Stimulated activated naive B cell treated with anti-CD40 and anti-IgM and Interleukin-4, amounts not matched to agents 10 μg/mL and 1 μg/mL and 100 μg/mL, for 72 hours (primary cell): Measurements from ENCODE around the gene CYP1A2.

Experiments
- ATAC-seq, 2 donors: fragments of 150-1000 bp; cut with Tn5 transposase; replicated peaks; 2 replicates each; pipeline ENCODE4 v1.10.0; 2021; ENCODE audit warnings: moderate library complexity in 1 of 2
- DNase-seq: peaks from one replicate; pipeline ENCODE4 v3.0.0; 2021
- H3K27ac Mint-ChIP-seq: one replicate; pipeline ENCODE4 v1.8.0; 2022; ENCODE audit warnings: mild to moderate bottlenecking, mixed read lengths
- H3K27me3 Mint-ChIP-seq, 2 donors: one replicate each; pipeline ENCODE4 v1.8.0; 2022; ENCODE audit warnings: mixed read lengths in 2 of 2
- H3K36me3 Mint-ChIP-seq, 2 donors: one replicate each; pipeline ENCODE4 v1.8.0; 2022; ENCODE audit warnings: mixed read lengths in 2 of 2, mild to moderate bottlenecking in 1 of 2
- H3K4me1 Mint-ChIP-seq, 2 donors: one replicate each; pipeline ENCODE4 v1.8.0; 2022; ENCODE audit warnings: mixed read lengths in 2 of 2, mild to moderate bottlenecking in 1 of 2
- H3K4me3 Mint-ChIP-seq, 2 donors: one replicate each; pipeline ENCODE4 v1.8.0; 2022; ENCODE audit warnings: mild to moderate bottlenecking in 2 of 2, mixed read lengths in 2 of 2, moderate library complexity in 1 of 2
- H3K9me3 Mint-ChIP-seq, 2 donors: one replicate each; pipeline ENCODE4 v1.8.0; 2022; ENCODE audit warnings: mixed read lengths in 2 of 2, mild to moderate bottlenecking in 1 of 2

The CYP1A2 gene

GRCh38 chr15:74754593-74755215 lies 6.1 kb downstream of the CYP1A2 start:
- Mint-ChIP-seq H3K27ac (no peak overlapping the region), H3K4me3 (no peak overlapping the region), H3K9me3 (no peaks in the 10 kb centered on the region), H3K27me3 (peaks cover 6 to 12% of the 10 kb centered on the region in 2 donors), H3K4me1 (peaks cover 0 to 6% of the 10 kb centered on the region in 2 donors), H3K36me3 (no peaks in the 10 kb centered on the region)
- no peak for DNase-seq
- no peak for ATAC-seq

- no peaks in the 10 kb centered on the region for H3K9me3 Mint-ChIP-seq
- no peak overlapping the region for H3K4me3 Mint-ChIP-seq
- no peaks in the 10 kb centered on the region for H3K36me3 Mint-ChIP-seq
- H3K27ac Mint-ChIP-seq = no peak overlapping the region
- H3K4me1 Mint-ChIP-seq = peaks cover 19 to 32% of the 10 kb centered on the region in 2 donors
- ATAC-seq = no peak
- DNase-seq = no peak
- H3K27me3 Mint-ChIP-seq = peaks cover 12 to 17% of the 10 kb centered on the region in 2 donors
These were observed 10.1 kb downstream of the CYP1A2 start for GRCh38 chr15:74758736-74759135.

GRCh38 chr15:74762791-74763150 lies 14.1 kb downstream of the CYP1A2 start:
- ATAC-seq = no peak
- no peak for DNase-seq
- H3K27ac Mint-ChIP-seq = peak overlapping the region; percentile 90
- H3K27me3 Mint-ChIP-seq = peaks cover 0 to 17% of the 10 kb centered on the region in 2 donors
- no peaks in the 10 kb centered on the region for H3K9me3 Mint-ChIP-seq
- H3K4me1 Mint-ChIP-seq = peaks cover 19 to 37% of the 10 kb centered on the region in 2 donors
- no peaks in the 10 kb centered on the region for H3K36me3 Mint-ChIP-seq
- H3K4me3 Mint-ChIP-seq = no peak overlapping the region

GRCh38 chr15:74763416-74763815 lies 14.8 kb downstream of the CYP1A2 start:
- ATAC-seq = no peak
- H3K9me3 Mint-ChIP-seq = no peaks in the 10 kb centered on the region

GRCh38 chr15:74767167-74768098 lies 18.8 kb downstream of the CYP1A2 start:
- DNase-seq = no peak
- no peaks in the 10 kb centered on the region for H3K9me3 Mint-ChIP-seq
- no peaks in the 10 kb centered on the region for H3K36me3 Mint-ChIP-seq
- no peak for ATAC-seq
- H3K27ac Mint-ChIP-seq = no peak overlapping the region
- H3K27me3 Mint-ChIP-seq = peaks cover 0 to 14% of the 10 kb centered on the region in 2 donors
- peaks cover 25 to 41% of the 10 kb centered on the region in 2 donors for H3K4me1 Mint-ChIP-seq
- H3K4me3 Mint-ChIP-seq = no peak overlapping the region

More at GRCh38 chr15:74763416-74763815, 14.8 kb downstream of the CYP1A2 start:
- no peak for DNase-seq
- peaks cover 19 to 38% of the 10 kb centered on the region in 2 donors for H3K4me1 Mint-ChIP-seq
- peaks cover 0 to 17% of the 10 kb centered on the region in 2 donors for H3K27me3 Mint-ChIP-seq
- no peak overlapping the region for H3K27ac Mint-ChIP-seq
- H3K36me3 Mint-ChIP-seq = no peaks in the 10 kb centered on the region
- H3K4me3 Mint-ChIP-seq = no peak overlapping the region

GRCh38 chr15:74768099-74768770 lies 19.6 kb downstream of the CYP1A2 start:
- no peak for ATAC-seq
- peak overlapping the region; percentile 51 to 74 for H3K4me3 Mint-ChIP-seq
- H3K27me3 Mint-ChIP-seq = peaks cover 0 to 6% of the 10 kb centered on the region in 2 donors
- H3K9me3 Mint-ChIP-seq = no peaks in the 10 kb centered on the region
- no peaks in the 10 kb centered on the region for H3K36me3 Mint-ChIP-seq
- H3K4me1 Mint-ChIP-seq = peaks cover 28 to 41% of the 10 kb centered on the region in 2 donors
- no peak for DNase-seq
- H3K27ac Mint-ChIP-seq = peak overlapping the region; percentile 69

- DNase-seq = no peak
- Mint-ChIP-seq H3K36me3 (no peaks in the 10 kb centered on the region), H3K27ac (peak overlapping the region; percentile 69), H3K9me3 (no peaks in the 10 kb centered on the region), H3K27me3 (peaks cover 0 to 6% of the 10 kb centered on the region in 2 donors), H3K4me1 (peaks cover 34 to 47% of the 10 kb centered on the region in 2 donors), H3K4me3 (peak overlapping the region; percentile 51 to 74)
- peak; percentile 42 to 51 for ATAC-seq
These were observed 20.2 kb downstream of the CYP1A2 start for GRCh38 chr15:74768771-74769342.

GRCh38 chr15:74769463-74770025 lies 20.9 kb downstream of the CYP1A2 start:
- DNase-seq = no peak
- Mint-ChIP-seq H3K4me1 (peaks cover 37 to 53% of the 10 kb centered on the region in 2 donors), H3K27ac (no peak overlapping the region), H3K4me3 (no peak overlapping the region), H3K27me3 (peaks cover 0 to 6% of the 10 kb centered on the region in 2 donors), H3K36me3 (no peaks in the 10 kb centered on the region), H3K9me3 (no peaks in the 10 kb centered on the region)
- no peak for ATAC-seq

- DNase-seq = no peak
- ATAC-seq = no peak
- H3K4me3 Mint-ChIP-seq = no peak overlapping the region
- H3K9me3 Mint-ChIP-seq = no peaks in the 10 kb centered on the region
- peaks cover 0 to 6% of the 10 kb centered on the region in 2 donors for H3K27me3 Mint-ChIP-seq
- no peaks in the 10 kb centered on the region for H3K36me3 Mint-ChIP-seq
- H3K4me1 Mint-ChIP-seq = peaks cover 42 to 62% of the 10 kb centered on the region in 2 donors
- H3K27ac Mint-ChIP-seq = no peak overlapping the region
These were observed 21.7 kb downstream of the CYP1A2 start for GRCh38 chr15:74770211-74770903.

- Mint-ChIP-seq H3K36me3 (no peaks in the 10 kb centered on the region), H3K27me3 (peaks cover 0 to 6% of the 10 kb centered on the region in 2 donors), H3K27ac (peak overlapping the region; percentile 86), H3K4me1 (peaks cover 68 to 86% of the 10 kb centered on the region in 2 donors), H3K9me3 (no peaks in the 10 kb centered on the region), H3K4me3 (no peak overlapping the region)
- DNase-seq (no peak), ATAC-seq (no peak)
These were observed 24.7 kb downstream of the CYP1A2 start for GRCh38 chr15:74773329-74773728.

- no peaks in the 10 kb centered on the region for H3K36me3 Mint-ChIP-seq
- DNase-seq (no peak), ATAC-seq (no peak)
- H3K9me3 Mint-ChIP-seq = no peaks in the 10 kb centered on the region
- no peak overlapping the region for H3K4me3 Mint-ChIP-seq
- H3K27me3 Mint-ChIP-seq = peaks cover 0 to 3% of the 10 kb centered on the region in 2 donors
- peak overlapping the region; percentile 86 for H3K27ac Mint-ChIP-seq
- peaks cover 69 to 86% of the 10 kb centered on the region in 2 donors for H3K4me1 Mint-ChIP-seq
These were observed 25.1 kb downstream of the CYP1A2 start for GRCh38 chr15:74773731-74774252.

- Mint-ChIP-seq H3K27me3 (no peaks in the 10 kb centered on the region), H3K9me3 (no peaks in the 10 kb centered on the region), H3K4me3 (peak overlapping the region; percentile 74 to 75), H3K27ac (peak overlapping the region; percentile 97), H3K36me3 (peaks cover 0 to 6% of the 10 kb centered on the region in 2 donors), H3K4me1 (peaks cover 81 to 95% of the 10 kb centered on the region in 2 donors)
- ATAC-seq (no peak), DNase-seq (no peak)
These were observed 26.5 kb downstream of the CYP1A2 start for GRCh38 chr15:74775132-74775562.

GRCh38 chr15:74775894-74776293 lies 27.2 kb downstream of the CYP1A2 start:
- ATAC-seq (no peak), DNase-seq (no peak)
- H3K4me1 Mint-ChIP-seq = peaks cover 88 to 100% of the 10 kb centered on the region in 2 donors
- peak overlapping the region in 1 of 2 donors; percentile 78 for H3K4me3 Mint-ChIP-seq
- H3K9me3 Mint-ChIP-seq = no peaks in the 10 kb centered on the region
- peaks cover 4 to 10% of the 10 kb centered on the region in 2 donors for H3K36me3 Mint-ChIP-seq
- H3K27me3 Mint-ChIP-seq = no peaks in the 10 kb centered on the region
- H3K27ac Mint-ChIP-seq = peak overlapping the region; percentile 97
